Measurements from ENCODE around the gene HOXC13. TPM values are rescaled to one million over a fixed set of nuclear protein-coding genes. Genes with fewer than 3 reads are reported as not detected.

Gene HOXC13
- total RNA-seq, 1 experiment from 2014 or later: 5.3 TPM

- intact Hi-C loops (cut with micrococcal nuclease): loop anchor here (5.0 kb wide), 1 partner anchor 143 kb away; no protein-coding TSS in a partner anchor
These were observed 3.0 kb upstream of the HOXC13 start for GRCh38 chr12:53935383-53936341.

GRCh38 chr12:53937099-53937498, 1.5 kb upstream of the HOXC13 start:
- intact Hi-C loops (cut with micrococcal nuclease): loop anchor here (5.0 kb wide), 1 partner anchor 145 kb away; no protein-coding TSS in a partner anchor
- CTCF ChIA-PET: interaction anchor here (0.5 to 1.1 kb wide), 3 partner anchors 53 to 255 kb away, joined by 3 to 4 read pairs (median 3); no protein-coding TSS in a partner anchor
- H3K4me1 Mint-ChIP-seq (ENCODE audit: insufficient read depth, unreplicated experiment): peaks cover 26% of the 10 kb centered on the region
- no peak for TF ChIP-seq CTCF (IDR thresholded peaks at IDR 0.05; ENCODE audit: unreplicated experiment)
- H3K4me3 Mint-ChIP-seq (ENCODE audit: unreplicated experiment): no peak overlapping the region
- H3K27me3 Mint-ChIP-seq (ENCODE audit: insufficient read depth, unreplicated experiment): peaks cover 11% of the 10 kb centered on the region
- H3K27ac Mint-ChIP-seq (ENCODE audit: low read depth, unreplicated experiment): no peak overlapping the region
- POLR2A ChIA-PET: interaction anchor here (0.9 to 4.8 kb wide), 3 partner anchors 9 to 63 kb away, joined by 4 to 59 read pairs (median 32); partner anchors contain the start of genes HOTAIR, HOXC11 and HOXC9
- no peak for DNase-seq (ENCODE audit: unreplicated experiment)
- no TSS peak for BruUV-seq (replicated peaks)
- no peaks in the 10 kb centered on the region for H3K36me3 Mint-ChIP-seq (ENCODE audit: insufficient read depth, unreplicated experiment)
- no peaks in the 10 kb centered on the region for H3K9me3 Mint-ChIP-seq (ENCODE audit: unreplicated experiment)

More at GRCh38 chr12:53935383-53936341, 3.0 kb upstream of the HOXC13 start:
- DNase-seq (ENCODE audit: unreplicated experiment): no peak
- CTCF ChIA-PET: interaction anchor here (0.8 kb wide), 1 partner anchor 153 kb away, joined by 3 read pairs; no protein-coding TSS in a partner anchor
- H3K4me3 Mint-ChIP-seq (ENCODE audit: unreplicated experiment): no peak overlapping the region
- POLR2A ChIA-PET: no interaction called here
- H3K4me1 Mint-ChIP-seq (ENCODE audit: insufficient read depth, unreplicated experiment): peaks cover 12% of the 10 kb centered on the region
- peaks cover 26% of the 10 kb centered on the region for H3K27me3 Mint-ChIP-seq (ENCODE audit: insufficient read depth, unreplicated experiment)
- H3K27ac Mint-ChIP-seq (ENCODE audit: low read depth, unreplicated experiment): no peak overlapping the region
- no peaks in the 10 kb centered on the region for H3K36me3 Mint-ChIP-seq (ENCODE audit: insufficient read depth, unreplicated experiment)
- H3K9me3 Mint-ChIP-seq (ENCODE audit: unreplicated experiment): no peaks in the 10 kb centered on the region
- BruUV-seq (replicated peaks): no TSS peak
- TF ChIP-seq CTCF (IDR thresholded peaks at IDR 0.05; ENCODE audit: unreplicated experiment): no peak

- peaks cover 5% of the 10 kb centered on the region for H3K27me3 Mint-ChIP-seq (ENCODE audit: insufficient read depth, unreplicated experiment)
- no TSS peak for BruUV-seq (replicated peaks)
- no peaks in the 10 kb centered on the region for H3K36me3 Mint-ChIP-seq (ENCODE audit: insufficient read depth, unreplicated experiment)
- no peak for DNase-seq (ENCODE audit: unreplicated experiment)
- H3K4me3 Mint-ChIP-seq (ENCODE audit: unreplicated experiment): peak overlapping the region; percentile 78
- no peak overlapping the region for H3K27ac Mint-ChIP-seq (ENCODE audit: low read depth, unreplicated experiment)
- POLR2A ChIA-PET: interaction anchor here (0.8 to 4.8 kb wide), 18 partner anchors 8 to 340 kb away, joined by 3 to 59 read pairs (median 6); partner anchors contain the start of genes HOTAIR, HOXC11, HOXC12 and HOXC9
- TF ChIP-seq CTCF (IDR thresholded peaks at IDR 0.05; ENCODE audit: unreplicated experiment): no peak
- H3K9me3 Mint-ChIP-seq (ENCODE audit: unreplicated experiment): no peaks in the 10 kb centered on the region
- H3K4me1 Mint-ChIP-seq (ENCODE audit: insufficient read depth, unreplicated experiment): peaks cover 29% of the 10 kb centered on the region
- CTCF ChIA-PET: interaction anchor here (0.5 to 4.1 kb wide), 9 partner anchors 9 to 270 kb away, joined by 3 to 21 read pairs (median 3); partner anchors contain the start of gene HOXC9
- intact Hi-C loops (cut with micrococcal nuclease): loop anchor here (2.0 to 5.0 kb wide), 2 partner anchors 35 to 145 kb away; partner anchors contain the start of gene HOXC11
These were observed 870 bp upstream of the HOXC13 start for GRCh38 chr12:53937596-53938325.

Data from MCF 10A (cell line).